GM21576 (cell line): ENCODE data around the gene CARD9.
"Not testable (repeated sequence)": the region's sequence is repeated elsewhere in the genome, so short reads cannot be mapped to it uniquely, and the experiment has no call there.

Experiments used
- ATAC-seq: cut with Tn5 transposase; IDR thresholded peaks from one replicate; pipeline ENCODE4 v1.9.1; 2021; ENCODE audit warnings: mild to moderate bottlenecking, moderate library complexity; ENCODE audit not compliant: unreplicated experiment

Gene CARD9

DNA sequence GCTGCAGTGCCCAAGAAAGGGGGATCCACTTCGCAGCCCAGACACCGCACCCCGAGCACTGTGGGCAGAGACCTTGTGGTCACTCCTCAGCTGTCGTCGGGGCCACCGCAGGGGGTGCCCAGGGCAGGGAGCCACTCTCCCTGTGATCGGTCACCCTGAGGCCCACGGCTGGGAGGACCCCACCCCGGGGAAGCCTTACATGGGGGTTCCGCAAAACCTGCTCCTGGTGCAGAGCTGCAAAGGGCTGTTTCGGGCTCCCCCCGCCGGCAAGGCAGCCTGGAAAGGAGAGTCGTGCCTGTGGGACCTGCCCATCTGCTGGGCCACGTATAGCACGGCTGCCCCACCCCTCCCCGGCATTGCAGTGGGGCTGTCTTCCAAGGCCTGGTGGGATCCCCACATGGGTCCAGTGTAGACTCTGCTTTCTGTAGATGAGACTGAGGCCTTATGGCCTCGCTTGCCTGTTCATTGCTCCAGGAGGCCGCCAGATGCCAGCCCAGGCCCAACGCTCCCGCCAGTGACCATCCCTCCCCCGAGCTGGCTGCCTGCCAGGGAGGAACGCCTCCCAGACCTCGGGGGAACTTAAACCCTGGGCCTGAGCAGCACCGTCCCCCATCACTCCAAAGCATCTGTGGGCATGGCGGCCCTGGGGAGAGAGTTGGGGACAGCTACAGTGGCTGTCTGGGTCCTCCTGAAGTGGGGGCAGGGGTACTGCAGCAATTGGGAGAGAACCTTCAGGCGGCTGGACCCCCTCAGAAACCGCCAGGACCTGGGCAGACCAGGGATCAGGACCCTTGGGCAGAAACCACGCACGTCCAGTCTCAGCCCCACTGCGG, 8.3 kb downstream of the CARD9 start:
- no peak for ATAC-seq

DNA sequence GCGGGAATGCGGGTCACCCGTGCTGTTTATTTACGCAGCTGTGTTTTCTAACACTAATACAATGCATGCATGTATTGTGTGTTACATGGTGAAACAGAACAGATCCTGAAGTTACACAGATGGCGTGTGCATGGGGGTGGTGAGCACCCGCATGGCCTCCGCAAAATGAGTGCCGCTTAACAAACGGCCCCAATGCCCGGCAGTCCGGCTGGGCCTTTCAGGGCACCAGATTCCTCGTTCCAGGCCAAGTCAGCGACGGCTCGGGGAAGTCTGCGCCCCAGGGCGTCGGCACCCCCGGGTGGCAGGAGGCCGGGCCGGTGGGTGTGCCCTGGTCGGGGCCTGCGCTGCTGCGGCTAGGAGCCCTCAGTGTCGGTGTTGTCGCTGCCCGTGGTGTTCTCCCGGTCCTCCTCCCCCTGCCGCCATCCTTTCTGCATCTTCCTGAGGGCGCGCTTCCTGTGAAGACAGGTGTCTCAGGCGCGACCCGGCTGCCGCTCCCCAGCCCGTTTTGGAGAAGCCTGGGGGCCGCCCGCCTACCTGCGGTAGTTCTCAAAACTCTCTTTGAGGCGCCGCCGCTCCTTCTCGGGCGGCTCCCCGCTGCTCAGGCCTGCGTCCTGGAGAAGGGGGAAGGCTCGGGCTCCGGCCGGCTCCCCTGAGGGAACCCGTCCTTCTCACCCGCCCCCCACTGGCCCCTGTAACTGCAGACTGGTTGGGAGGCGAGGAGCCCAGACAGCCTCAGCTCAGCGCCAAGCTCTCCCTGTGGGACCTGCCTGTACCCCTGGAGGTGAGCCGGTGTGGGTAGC, 9.3 kb downstream of the CARD9 start:
- no peak for ATAC-seq

GRCh38 chr9:136363106-136363948, 10.1 kb downstream of the CARD9 start, which contains the start of gene DNLZ:
Gene DNLZ (minus strand): TSS chr9:136363744. CDS start chr9:136363714, 30 bp downstream.
- ATAC-seq = peak; percentile 76

GRCh38 chr9:136362450-136362784, 11.1 kb downstream of the CARD9 start:
- no peak for ATAC-seq

DNA sequence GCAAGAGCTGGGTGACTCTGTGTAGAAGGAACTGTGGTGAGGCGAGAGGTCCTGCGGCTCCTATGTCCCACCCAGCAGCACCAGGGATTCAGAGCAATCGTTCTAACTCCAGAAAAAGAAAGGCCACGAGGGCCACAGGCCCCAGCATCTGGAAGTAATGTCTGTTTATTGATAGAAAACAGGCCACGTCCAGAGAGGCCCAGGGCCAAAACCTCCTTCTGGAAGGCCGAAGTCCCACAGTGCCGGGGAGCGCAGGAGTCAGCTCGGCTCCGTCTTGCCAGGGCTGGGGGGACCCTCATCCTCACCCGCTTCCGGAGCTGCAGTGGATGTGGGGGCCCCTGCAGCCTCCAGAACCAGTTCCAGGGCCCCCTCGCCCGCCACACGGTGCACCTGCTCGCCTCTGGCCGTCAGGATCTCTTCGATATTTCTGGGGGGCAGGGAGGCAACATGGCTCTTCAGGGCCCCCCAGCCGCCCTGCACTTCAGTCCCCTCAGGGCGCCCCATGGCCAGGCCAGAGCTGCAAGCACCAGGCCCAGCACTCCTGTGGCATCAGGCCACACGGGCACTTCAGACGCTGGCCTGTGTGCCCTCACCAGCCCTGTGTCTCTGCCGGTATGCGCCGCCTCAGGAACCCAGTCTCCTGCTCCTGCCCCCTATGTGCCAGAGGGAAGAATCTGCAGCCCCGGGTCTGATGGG, 11.6 kb downstream of the CARD9 start:
- no peak for ATAC-seq

GRCh38 chr9:136361047-136361753, 12.3 kb downstream of the CARD9 start:
- ATAC-seq = no peak

- no peak for ATAC-seq
Measured at GRCh38 chr9:136359774-136360718, 13.4 kb downstream of the CARD9 start.

DNA sequence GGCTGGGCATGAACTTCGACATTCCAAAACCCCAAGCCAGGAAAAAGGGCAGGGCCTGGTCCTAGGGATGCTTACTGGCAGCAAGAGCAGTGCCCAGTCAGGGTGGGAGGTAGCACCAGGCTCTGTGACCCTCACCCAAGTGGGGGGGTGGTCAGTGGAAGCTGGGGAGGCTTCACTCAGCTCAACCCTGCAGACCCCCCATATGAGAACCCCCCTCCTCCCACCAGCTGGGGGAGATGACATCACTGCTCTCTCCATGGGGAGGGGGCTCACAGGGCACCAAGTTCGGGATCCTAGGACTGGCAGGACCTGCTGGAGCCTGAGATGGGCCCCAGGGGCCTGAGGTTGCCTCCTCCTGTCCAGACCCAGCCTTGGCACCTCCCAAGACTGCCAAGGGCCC, 14.6 kb downstream of the CARD9 start:
- ATAC-seq = no peak

DNA sequence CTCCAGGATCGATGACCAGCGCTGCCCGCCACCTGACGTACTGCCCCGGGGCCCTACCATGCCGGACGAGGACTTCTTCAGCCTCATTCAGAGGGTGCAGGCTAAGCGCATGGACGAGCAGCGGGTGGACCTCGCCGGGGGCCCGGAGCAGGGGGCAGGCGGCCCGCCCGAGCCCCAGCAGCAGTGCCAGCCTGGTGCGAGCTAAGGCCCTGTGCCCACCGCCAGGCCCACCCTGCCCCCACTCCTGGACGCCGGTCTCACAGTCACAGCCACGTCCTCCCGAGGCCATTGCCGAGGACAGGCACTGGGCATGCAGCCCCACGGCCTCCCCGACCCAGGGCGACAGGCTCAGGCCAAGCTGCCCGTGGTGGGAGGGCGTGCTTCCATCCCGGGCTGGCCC, 15.5 kb downstream of the CARD9 start:
- no peak for ATAC-seq

- ATAC-seq = no peak
Measured at GRCh38 chr9:136357202-136357725, 16.2 kb downstream of the CARD9 start.

DNA sequence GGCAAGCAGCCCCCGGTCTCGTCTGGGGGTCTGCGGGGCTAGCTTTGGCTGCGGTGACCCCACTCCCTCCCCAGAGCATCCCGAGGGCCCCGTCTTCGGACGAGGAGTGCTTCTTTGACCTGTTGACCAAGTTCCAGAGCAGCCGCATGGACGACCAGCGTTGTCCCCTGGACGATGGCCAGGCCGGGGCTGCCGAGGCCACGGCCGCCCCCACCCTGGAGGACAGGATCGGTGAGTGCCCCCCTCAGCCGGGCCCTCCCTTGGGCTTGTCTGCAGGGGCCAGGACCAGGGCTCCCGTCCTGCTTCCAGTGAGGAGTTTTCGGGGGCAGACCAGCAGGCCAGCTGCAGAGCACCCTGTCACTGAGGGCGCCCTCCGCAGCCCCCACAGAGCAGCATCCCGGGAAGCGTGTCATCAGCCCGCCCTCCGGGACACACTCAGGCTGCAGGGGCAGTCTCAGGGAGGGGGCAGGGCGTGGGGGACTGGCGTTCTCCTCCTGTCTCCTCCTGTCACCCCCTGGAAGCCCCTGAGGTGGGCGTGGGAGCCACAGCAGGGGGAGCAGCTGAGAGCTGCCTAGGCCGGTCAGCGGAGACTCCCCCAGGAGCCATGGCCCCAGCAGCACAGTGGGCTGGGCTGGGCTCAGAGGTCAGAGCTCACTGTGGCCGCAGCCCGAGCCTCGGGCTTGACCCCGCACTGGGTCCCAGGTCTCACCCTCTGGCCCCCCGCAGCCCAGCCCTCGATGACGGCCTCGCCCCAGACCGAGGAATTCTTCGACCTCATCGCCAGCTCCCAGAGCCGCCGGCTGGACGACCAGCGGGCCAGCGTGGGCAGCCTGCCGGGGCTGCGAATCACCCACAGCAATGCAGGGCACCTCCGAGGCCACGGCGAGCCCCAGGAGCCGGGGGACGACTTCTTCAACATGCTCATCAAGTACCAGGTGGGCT, 17.6 kb downstream of the CARD9 start:
- ATAC-seq = no peak

DNA sequence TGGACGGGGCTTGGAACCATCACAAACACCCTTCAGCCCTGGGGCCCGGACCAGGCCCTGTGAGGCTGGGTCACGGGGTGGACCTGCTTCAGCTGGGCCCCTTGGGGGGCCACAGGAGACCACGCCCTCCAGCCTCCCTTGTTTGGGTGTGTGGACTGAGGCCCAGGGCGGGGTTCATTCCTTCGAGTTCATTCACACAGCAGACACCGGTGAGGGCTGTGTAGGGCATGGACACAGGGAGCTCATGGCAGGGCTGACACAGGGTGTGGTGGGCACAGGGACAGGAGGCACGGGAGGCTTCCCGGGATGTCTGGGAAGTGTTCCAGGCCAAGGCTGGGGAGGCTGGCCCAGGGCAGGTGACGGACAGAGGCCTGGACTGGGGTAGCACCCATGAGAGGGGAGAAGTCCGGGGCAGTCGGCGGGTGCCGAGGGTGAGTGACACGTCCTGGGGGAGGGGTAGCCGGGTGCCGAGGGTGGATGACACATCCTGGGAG, 18.8 kb downstream of the CARD9 start:
- no peak for ATAC-seq

DNA sequence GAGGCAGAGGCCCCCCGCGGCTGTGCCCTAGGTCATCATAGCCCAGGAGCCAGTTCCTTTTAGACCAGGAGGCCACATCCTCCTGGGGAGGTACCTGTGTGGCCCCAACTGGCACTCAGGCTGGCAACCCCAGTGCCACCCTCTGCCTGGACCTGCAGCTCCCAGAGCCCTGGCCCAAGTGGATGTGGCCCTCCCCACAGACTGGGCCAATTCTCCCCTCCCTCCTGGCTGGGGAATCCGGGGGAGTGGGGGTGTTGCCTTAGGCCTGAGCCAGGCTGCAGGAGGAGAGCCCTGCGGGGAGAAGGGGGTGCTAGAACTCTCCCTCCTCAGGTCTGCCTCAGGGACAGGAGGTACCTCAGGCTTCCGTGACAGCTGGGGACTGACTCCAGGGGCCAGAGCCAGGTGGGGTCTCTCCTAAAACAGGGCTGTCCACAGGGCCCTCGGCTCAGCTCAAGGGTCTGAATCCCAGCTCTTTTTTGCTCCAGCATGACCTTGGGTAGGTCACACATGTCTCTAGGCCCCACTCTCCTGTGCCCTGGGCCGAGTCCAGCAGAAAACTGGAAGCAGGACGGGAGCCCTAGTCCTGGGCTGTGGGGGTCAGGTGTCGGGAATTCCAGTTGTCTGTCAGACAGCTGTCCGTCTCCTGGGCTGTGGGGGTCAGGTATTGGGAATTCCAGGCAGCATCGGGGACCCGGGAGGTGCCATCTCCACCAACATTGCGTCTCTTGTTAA, 19.5 kb downstream of the CARD9 start:
- ATAC-seq = no peak

DNA sequence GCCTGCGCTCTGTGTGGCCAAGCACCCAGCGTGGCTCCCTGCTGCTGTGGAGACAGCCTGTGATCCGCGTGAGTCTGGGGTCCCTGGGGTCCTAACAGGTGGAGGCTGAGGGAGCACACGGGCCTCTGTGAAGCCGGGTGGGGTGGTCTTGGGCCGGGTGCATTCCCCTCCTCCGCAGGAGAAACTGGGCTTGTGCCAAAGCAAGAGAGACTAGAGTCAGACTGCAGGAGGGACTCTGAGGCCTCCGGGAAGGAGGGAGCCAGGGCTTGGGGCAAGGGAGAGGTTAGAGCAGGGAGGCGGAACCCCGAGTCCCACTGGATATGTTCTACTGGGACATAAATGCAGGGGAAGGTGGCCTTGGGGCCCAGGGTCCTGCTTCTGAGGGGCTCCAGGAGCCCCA, 20.4 kb downstream of the CARD9 start:
- no peak for ATAC-seq

GRCh38 chr9:136352682-136353081, 20.8 kb downstream of the CARD9 start:
- ATAC-seq = no peak

- ATAC-seq = not testable (repeated sequence)
Measured at GRCh38 chr9:136351868-136352267, 21.6 kb downstream of the CARD9 start.
